ENCODE measurements around the gene RPS6KC1.

RPS6KC1 gene

DNA sequence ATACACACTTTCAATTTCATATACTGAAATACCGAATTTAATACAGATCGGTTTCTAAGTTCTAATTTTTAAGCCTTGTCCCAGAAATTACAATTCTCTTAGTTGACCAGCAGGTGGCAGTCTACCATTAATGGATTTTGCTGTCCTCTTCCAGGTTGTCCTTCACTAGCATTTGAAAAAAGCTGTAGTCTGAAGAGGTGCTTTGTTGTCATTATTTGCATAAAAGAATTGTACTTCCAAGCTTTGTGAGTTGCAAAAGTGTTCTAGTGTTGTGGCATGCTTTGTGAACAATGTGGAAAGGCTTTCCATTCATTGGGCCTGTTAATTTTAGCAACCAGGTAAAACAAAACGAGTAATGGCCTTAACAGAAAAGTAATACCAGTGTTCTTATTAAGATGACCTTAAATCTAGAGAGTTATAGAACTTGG, 193.6 kb downstream of the RPS6KC1 start:
- peak; percentile 54 for DNase-seq

DNA sequence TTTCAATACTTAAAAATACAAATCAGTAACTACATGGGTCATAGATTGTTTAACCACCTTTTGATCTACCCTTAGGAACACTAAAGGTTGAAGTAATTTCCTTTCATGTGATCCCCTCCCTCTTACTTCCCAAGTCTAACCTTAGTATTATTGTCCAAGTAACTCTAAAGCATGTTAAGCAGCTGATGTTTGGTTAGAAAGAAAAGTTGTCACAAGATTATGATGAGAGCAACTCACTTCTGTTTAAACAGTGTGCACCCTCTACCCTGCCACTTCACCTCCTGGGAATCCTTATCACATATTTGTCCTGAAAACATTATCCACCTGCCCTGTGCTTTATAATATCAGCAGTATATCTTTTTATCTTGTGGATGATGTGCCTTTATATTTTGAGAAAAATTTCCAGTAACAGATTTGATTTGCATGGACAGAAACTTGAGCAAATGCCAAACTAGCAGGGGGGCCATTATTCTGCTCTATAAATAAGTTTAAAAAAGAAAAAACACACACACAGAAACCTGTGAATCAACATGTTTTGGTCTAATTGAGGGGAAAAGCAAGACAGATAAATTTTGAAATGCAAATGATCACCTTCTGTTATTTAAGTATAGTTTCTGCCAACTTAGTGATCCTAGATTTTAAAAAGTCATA, 194.3 kb downstream of the RPS6KC1 start:
- DNase-seq = no peak

- no peak for DNase-seq
These were observed 196.0 kb downstream of the RPS6KC1 start for GRCh38 chr1:213247038-213247437.

DNA sequence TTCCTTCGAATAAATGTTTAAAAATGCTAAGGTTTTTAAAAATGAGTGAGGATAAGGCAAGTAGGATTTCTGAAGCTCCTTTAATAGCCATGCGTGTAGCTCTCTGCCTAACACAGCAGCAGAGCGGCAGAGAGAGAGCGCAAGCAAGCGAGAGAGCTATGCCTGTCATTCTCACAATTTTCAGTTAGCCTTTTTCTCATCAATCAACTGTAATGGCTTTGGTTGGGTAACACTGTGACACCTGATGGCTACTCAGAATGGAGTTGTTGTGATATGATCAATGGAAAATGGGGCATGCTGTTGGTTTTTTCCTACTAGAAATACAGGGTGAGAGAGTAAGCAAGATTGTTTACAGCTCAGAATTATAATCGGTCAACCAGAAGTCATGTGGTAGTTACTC, 198.4 kb downstream of the RPS6KC1 start:
- DNase-seq = no peak

GRCh38 chr1:213250041-213250440, 199.0 kb downstream of the RPS6KC1 start:
- DNase-seq = no peak

DNA sequence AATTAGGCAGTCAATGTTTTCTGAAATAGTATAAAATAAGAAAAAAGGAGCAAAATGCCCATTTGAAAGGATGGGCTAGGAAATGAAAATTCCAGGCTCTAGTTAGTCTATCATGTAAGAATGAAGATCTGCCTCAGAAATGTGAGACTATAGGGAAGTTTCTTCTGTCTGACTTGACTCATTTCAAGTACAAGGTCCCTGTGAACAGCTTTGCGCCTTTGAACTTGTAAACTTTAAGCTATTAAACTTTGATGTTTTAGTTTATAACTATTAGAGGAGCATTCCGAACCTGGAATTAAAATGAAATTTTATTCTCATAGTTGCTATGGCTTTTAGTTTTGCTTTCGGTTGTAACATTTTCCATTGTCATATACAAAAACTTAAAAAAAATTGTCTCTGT, 199.4 kb downstream of the RPS6KC1 start:
- DNase-seq = no peak

DNA sequence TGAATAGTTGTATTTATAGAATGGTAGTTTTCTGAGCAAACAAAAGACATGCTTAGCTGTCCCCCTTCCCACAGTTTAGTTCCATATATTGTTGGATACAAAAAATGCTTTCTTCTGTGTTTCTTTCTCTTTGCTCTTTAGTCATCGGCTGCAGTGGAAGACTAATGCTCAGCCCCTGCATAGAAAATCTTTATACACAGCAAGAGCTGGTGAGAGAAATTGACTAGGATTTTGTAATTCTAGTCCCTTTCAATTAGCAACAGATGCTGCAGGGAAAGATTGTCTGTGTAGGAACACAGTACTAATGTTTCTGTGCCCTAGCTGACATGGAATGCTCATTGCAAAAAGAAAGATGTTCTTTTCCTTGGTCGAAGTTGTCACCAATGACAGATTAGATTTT, 200.9 kb downstream of the RPS6KC1 start:
- no peak for DNase-seq

DNA sequence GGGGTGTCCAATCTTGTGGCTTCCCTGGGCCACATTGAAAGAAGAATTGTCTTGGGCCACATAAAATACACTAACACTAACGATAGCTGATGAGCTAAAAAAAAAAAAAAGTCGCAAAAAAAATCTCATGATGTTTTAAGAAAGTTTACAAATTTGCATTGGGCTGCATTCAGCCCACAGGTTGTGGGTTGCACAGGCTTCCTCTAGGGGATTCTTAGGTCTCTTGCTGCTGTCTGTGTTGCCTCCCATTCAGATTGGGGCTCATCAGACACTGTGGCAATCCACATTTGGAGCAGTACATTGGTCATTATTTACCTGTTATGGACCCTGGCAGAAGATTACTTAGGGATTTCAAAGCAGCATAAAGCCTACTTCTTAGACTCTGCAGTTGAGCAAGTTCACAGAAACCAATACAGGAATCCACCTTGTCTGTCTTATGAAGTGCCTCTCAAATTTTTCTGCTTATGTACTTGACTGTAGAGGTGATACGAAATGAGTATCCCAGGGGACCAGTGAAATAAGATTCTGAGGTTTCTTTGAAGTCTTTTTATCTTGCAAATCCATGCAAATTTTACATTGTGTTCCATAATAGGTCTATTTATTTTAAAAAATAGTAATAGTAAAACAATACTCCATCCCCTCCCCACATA, 205.5 kb downstream of the RPS6KC1 start:
- no peak for DNase-seq

DNA sequence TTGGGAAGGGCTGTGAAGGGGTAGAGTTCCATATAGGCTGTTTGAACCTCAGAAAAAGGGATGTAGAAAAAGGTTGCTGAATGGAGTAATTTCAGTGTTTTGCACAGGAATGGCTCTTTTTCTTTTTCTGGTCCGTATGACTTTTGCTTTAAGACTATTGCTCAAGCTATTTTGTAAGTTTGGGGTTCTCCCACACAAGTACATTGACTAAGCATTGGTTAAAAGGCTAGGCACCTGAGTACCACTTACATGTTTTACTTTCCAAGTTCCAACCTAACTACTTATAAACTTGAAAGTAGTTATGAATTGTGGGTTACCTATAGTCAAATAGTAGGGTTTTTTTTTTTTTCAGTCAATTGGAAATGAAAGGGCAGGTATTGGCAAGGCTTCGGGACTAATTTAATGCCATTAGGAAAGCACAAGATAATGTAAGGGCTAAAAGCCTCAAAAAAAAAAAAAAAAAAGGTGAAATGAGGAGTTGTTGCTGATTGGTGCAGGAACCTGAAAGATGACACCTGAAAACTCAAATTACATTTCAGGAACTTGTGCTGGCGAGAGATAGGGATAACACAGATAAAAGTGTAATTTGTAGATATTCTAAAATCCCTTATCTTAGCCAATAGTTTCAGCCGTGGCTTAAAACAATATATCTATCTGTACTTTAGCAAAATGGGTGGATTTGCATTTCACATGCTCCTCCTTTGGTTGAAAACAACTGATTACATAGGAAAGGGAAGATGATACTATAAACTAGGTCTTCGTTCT, 209.5 kb downstream of the RPS6KC1 start:
- no peak for DNase-seq

GRCh38 chr1:213264531-213264930, 213.5 kb downstream of the RPS6KC1 start:
- DNase-seq = no peak

DNA sequence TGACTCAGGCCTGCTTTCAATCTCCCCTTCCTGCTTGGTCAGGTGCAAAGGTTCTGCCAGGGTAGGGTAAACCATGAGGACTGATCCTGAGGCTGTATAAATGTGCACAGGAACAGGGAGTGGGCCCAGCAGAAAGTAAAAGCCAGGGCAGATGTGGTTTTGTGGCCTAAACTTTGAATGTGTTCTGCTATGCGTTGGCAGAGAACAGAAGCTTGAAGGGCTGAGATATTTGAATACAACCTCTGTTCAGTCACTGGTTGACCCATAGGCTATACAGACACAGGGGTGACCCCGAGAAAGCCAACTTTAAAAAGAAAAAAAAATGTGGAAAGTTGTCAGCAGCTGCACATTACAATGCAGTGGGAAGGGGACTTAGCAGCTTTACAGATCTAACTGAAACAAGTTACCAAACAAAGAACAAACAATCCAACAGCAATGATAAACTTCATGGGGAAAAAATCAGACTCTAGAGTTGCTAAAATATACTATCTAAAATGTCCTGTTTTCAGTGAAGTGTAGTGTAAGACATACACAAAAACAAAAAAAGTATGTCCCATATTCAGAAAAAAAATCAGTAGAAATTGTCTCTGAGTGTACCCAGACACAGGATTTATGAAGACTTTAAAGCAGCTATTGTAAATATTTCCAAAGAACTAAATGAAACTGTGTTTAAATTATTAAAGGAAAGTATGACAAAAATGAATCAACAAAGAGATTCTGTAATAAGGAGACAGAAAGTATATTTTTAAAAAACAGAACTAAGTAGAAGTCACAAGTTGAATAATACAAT, 216.1 kb downstream of the RPS6KC1 start:
- DNase-seq = no peak

- no peak for DNase-seq
These were observed 217.2 kb downstream of the RPS6KC1 start for GRCh38 chr1:213268221-213268620.

- DNase-seq = no peak
These were observed 218.8 kb downstream of the RPS6KC1 start for GRCh38 chr1:213269829-213270228.

DNA sequence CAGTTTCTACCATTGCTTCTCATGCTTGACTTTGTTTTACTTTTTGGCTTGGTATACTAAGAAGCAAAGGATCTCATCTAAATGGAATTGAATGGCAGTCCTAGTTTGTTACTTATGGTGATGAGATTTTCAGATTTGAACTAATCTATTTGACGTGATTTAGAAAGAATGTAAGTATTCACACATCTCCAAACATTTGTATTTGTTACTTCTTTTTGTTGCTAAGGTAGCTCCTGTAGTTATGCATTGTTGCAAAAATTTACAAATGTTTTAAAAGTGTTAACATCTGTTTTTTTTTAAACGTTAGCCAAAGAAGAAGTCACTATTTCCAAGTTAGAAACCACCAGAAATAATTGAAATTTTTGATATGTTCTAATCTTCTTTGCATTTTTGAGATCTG, 222.5 kb downstream of the RPS6KC1 start:
- DNase-seq = no peak

GRCh38 chr1:213274140-213274539, 223.1 kb downstream of the RPS6KC1 start:
- DNase-seq = no peak

- no peak for DNase-seq
These were observed 224.3 kb downstream of the RPS6KC1 start for GRCh38 chr1:213275293-213275692.

- no peak for DNase-seq
These were observed 225.2 kb downstream of the RPS6KC1 start for GRCh38 chr1:213276236-213276635.

DNA sequence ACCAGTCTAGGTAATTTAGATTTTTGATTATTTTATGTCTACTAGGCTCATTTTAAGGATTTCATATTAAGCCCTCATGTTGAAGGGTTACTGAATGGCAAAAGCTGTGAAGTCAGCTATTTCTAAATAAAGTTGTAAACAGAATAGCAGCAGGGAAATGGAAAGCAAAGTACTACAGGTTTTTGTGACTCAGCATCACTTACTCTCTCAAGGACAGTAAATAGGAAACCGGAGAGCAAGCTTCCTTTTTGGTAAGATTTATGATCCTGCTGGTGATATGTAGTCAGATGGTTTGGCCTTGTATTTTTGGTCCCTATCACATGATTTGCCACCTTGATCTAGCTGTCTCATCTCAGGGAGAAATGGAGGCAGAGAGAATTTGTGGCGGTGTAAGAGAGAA, 226.0 kb downstream of the RPS6KC1 start:
- DNase-seq = no peak

- DNase-seq = no peak
These were observed 228.4 kb downstream of the RPS6KC1 start for GRCh38 chr1:213279410-213279809.

DNA sequence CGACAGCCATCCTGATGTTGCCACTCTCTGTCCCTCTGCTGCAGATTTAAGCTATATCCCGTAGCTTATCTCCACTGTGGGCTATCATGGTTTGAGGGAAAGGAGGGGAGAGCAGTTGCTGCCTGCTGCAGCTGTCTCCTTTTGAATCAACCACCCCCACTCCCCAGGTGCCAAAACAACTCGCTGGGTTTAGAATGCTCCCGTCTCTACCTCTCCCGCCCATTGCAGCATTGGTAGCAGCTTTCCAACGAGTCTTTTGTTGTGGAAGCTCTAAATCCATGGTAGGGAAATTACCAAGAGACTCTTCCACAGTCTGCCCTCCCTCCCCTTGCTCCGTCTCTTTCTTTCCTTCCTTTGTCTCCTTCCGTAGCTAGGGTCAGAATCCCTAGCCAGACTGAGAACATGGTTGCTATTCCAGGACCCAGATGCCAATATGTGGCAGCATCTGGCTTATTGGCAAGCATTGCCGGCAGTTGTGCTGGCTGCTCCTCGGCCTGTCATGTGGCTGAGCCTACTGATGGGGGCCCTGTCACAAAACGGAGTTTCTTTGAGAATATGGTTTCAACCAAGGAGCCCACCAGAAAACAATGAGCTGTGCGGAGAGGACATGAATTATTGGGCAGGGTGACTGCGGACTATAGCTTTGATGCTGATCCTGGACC, 230.7 kb downstream of the RPS6KC1 start:
- DNase-seq = no peak

DNA sequence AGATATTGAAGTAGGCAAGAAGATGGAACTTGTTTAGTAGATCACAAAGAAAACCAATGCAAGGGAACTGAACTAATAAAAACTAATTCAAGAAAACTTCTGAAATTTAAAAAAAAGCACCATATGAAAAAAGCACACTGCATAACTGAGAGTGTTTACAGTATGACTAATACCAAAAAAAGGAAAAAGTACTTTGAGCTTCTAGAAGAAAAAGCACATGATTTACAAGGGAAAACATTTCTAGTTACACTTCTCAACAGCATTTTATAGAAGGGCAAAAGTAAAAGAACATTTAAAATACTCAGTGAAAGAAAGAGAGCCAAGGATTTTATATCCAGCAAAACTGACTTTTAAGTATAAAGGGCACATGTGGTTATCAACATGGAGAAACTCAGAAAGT, 233.6 kb downstream of the RPS6KC1 start:
- DNase-seq = no peak

GRCh38 chr1:213286235-213286634, 235.2 kb downstream of the RPS6KC1 start:
- DNase-seq = no peak

DNA sequence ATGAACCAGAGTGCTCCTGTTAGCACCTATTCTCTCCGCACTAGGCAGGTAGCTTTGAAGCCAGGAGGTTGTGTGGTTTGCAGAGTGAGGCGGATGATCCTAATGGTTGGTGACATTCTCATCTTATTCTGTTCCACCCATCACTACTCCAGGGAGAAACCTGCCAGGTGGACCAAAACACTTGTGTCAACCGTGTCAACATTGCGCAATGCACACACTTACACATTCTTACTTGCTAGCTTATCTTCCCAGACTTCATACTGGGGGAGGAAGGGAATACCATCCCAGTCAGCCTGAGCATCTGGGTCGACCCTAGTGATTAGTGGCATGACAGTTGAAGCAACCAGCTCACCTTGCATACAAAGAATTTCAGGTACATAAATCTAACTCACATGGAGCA, 236.9 kb downstream of the RPS6KC1 start:
- DNase-seq = no peak
